OCI-LY7 (cell line): ENCODE data around the gene NBEA. TPM values are rescaled to one million over a fixed set of nuclear protein-coding genes. Genes with fewer than 3 reads are reported as not detected.
"Not testable (repeated sequence)": the region's sequence is repeated elsewhere in the genome, so short reads cannot be mapped to it uniquely, and the experiment has no call there.

ENCODE experiments used
- BruUV-seq: library from RNA; stranded (reverse); fragments of 400-500 nt; replicated peaks from 2 replicates; lab custom pipeline; 2021; lab: Mats Ljungman, UMichigan
- CTCF ChIA-PET: fragments of 300-600 bp; sonication (Branson Sonifier 250); formaldehyde crosslinking; loops from one replicate; lab custom pipeline; 2022; ENCODE audit warnings: antibody characterized with exemption; ENCODE audit not compliant: unreplicated experiment; lab: Charles Lee
- POLR2A ChIA-PET: fragments of 300-600 bp; sonication (Branson Sonifier 250); formaldehyde crosslinking; loops from one replicate; lab custom pipeline; 2022; ENCODE audit warnings: antibody characterized with exemption; lab: Charles Lee
- DNase-seq: peaks from one replicate; pipeline ENCODE4 v3.0.0-alpha.2; 2015; ENCODE audit warnings: low spot score
- H2AFZ ChIP-seq: fragments of 200-600 bp; sonication (generic), shearing (Covaris generic); 2 replicates; pipeline ENCODE4 v1.6.1; 2014; ENCODE audit warnings: mild to moderate bottlenecking, antibody characterized with exemption, low read length, moderate library complexity
- H3K27ac ChIP-seq: fragments of 200-600 bp; sonication (generic); 2 replicates; pipeline ENCODE4 v1.5.1; 2014; ENCODE audit warnings: mixed run types, low read depth, mild to moderate bottlenecking, moderate library complexity, low read length, inconsistent platforms; ENCODE audit not compliant: poor library complexity, severe bottlenecking
- H3K36me3 ChIP-seq: fragments of 200-600 bp; sonication (generic); 2 replicates; pipeline ENCODE4 v1.6.1; 2014; ENCODE audit warnings: mild to moderate bottlenecking, antibody characterized with exemption, low read length, moderate library complexity, mixed read lengths; ENCODE audit not compliant: insufficient read depth
- H3K4me1 ChIP-seq: fragments of 200-600 bp; sonication (generic); 2 replicates; pipeline ENCODE4 v1.5.1; 2014; ENCODE audit warnings: mild to moderate bottlenecking, low read length; ENCODE audit not compliant: insufficient read depth, poor library complexity, severe bottlenecking
- H3K4me2 ChIP-seq: fragments of 200-600 bp; sonication (generic); 2 replicates; pipeline ENCODE4 v1.6.1; 2014; ENCODE audit warnings: mild to moderate bottlenecking, low read length
- H3K4me3 ChIP-seq: fragments of 200-600 bp; sonication (generic); 2 replicates; pipeline ENCODE4 v1.5.1; 2014; ENCODE audit warnings: mild to moderate bottlenecking, low read depth, low read length; ENCODE audit not compliant: poor library complexity, severe bottlenecking
- H3K79me2 ChIP-seq: fragments of 200-600 bp; sonication (generic); 2 replicates; pipeline ENCODE4 v1.6.1; 2016; ENCODE audit warnings: low read depth, mild to moderate bottlenecking, low read length, moderate library complexity, mixed read lengths; ENCODE audit not compliant: insufficient read depth
- H3K9me2 ChIP-seq: fragments of 200-600 bp; sonication (generic); 2 replicates; pipeline ENCODE4 v1.6.1; 2016; ENCODE audit warnings: mild to moderate bottlenecking, low read length, mixed read lengths; ENCODE audit not compliant: insufficient read depth
- H3K9me3 ChIP-seq: fragments of 200-600 bp; sonication (generic); 2 replicates; pipeline ENCODE4 v1.6.1; 2014; ENCODE audit warnings: mild to moderate bottlenecking, mixed run types, low read length, mixed read lengths
- H4K20me1 ChIP-seq: fragments of 200-600 bp; sonication (generic); 2 replicates; pipeline ENCODE4 v1.6.1; 2014; ENCODE audit warnings: mild to moderate bottlenecking, antibody characterized with exemption, low read length, moderate library complexity, mixed read lengths; ENCODE audit not compliant: insufficient read depth
- EZH2phosphoT487 ChIP-seq: fragments of 200-600 bp; sonication (generic); IDR thresholded peaks from 2 replicates; pipeline ENCODE4 v1.6.1; 2018; ENCODE audit warnings: low read depth, borderline replicate concordance, mild to moderate bottlenecking, mixed run types, antibody characterized with exemption, low read length, moderate library complexity, mixed read lengths
- intact Hi-C: fragments of 100-400 bp; cut with micrococcal nuclease; formaldehyde crosslinking; loops from one replicate; pipeline ENCODE4 v1.10.0; 2022; ENCODE audit not compliant: unreplicated experiment
- total RNA-seq, 2 experiments: library from RNA; depleted of rRNA in 1 of 2; stranded (reverse); fragments of >200 nt in 1 of 2; shearing (Covaris generic) in 1 of 2; gene quantifications; 2 replicates each; pipeline ENCODE4 v1.2.3, GENCODE V29; 2014 to 2022
- TF ChIP-seq, protein P1 (sequence below): fragments of 200-600 bp; sonication (generic); conservative IDR thresholded peaks from 2 replicates; pipeline ENCODE4 v1.5.1; 2014; ENCODE audit warnings: mild to moderate bottlenecking, antibody characterized with exemption, low read length, moderate library complexity, mixed read lengths

Gene NBEA
- total RNA-seq, 2 experiments from 2014 or later: 3.6 to 11.0 TPM

- TF ChIP-seq, protein P1, sequence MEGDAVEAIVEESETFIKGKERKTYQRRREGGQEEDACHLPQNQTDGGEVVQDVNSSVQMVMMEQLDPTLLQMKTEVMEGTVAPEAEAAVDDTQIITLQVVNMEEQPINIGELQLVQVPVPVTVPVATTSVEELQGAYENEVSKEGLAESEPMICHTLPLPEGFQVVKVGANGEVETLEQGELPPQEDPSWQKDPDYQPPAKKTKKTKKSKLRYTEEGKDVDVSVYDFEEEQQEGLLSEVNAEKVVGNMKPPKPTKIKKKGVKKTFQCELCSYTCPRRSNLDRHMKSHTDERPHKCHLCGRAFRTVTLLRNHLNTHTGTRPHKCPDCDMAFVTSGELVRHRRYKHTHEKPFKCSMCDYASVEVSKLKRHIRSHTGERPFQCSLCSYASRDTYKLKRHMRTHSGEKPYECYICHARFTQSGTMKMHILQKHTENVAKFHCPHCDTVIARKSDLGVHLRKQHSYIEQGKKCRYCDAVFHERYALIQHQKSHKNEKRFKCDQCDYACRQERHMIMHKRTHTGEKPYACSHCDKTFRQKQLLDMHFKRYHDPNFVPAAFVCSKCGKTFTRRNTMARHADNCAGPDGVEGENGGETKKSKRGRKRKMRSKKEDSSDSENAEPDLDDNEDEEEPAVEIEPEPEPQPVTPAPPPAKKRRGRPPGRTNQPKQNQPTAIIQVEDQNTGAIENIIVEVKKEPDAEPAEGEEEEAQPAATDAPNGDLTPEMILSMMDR: no peak
- no peak for TF ChIP-seq EZH2phosphoT487
- H3K4me3 ChIP-seq: no peak overlapping the region
- H3K9me2 ChIP-seq: no peaks in the 10 kb centered on the region
- no TSS peak for BruUV-seq
- no peaks in the 10 kb centered on the region for H4K20me1 ChIP-seq
- no peak overlapping the region for H3K27ac ChIP-seq
- H3K36me3 ChIP-seq: no peaks in the 10 kb centered on the region
- POLR2A ChIA-PET: no interaction called here
- no peak for DNase-seq
- H3K79me2 ChIP-seq: no peaks in the 10 kb centered on the region
- H3K9me3 ChIP-seq: no peaks in the 10 kb centered on the region
- CTCF ChIA-PET: no interaction called here
- no peak overlapping the region for H3K4me2 ChIP-seq
- H3K4me1 ChIP-seq: no peaks in the 10 kb centered on the region
- no peak overlapping the region for H2AFZ ChIP-seq
- intact Hi-C loops: no loop called here
Measured at GRCh38 chr13:34914416-34914815, 27.7 kb upstream of the NBEA start.

DNA sequence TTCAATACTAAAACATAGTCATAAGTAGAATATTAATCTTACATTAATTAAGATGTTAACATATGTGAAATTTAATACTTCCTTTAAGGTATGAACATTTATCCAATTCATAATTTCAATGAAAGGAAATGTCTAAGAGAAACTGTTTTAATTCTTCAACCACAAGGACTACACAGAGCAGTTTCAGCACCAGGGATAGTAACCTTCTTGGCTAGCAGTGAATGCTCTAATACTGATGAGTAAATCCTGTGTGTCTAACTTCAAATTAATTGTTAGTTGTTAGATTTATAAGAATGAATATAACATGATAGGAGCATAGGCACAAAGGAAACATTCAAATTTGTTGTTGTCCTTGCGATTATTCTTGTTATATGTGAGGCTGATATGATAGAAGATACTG, 15.6 kb upstream of the NBEA start:
- Histone ChIP-seq H3K4me1 (no peaks in the 10 kb centered on the region), H3K27ac (no peak overlapping the region), H4K20me1 (no peaks in the 10 kb centered on the region), H3K4me3 (no peak overlapping the region), H3K4me2 (no peak overlapping the region), H3K36me3 (no peaks in the 10 kb centered on the region), H3K79me2 (no peaks in the 10 kb centered on the region), H3K9me3 (no peaks in the 10 kb centered on the region), H2AFZ (no peak overlapping the region), H3K9me2 (no peaks in the 10 kb centered on the region)
- ChIA-PET CTCF (no interaction called here), POLR2A (no interaction called here)
- intact Hi-C loops: no loop called here
- BruUV-seq: no TSS peak
- TF ChIP-seq, protein P1: no peak
- no peak for TF ChIP-seq EZH2phosphoT487
- no peak for DNase-seq

GRCh38 chr13:34928676-34929075, 13.4 kb upstream of the NBEA start:
- CTCF ChIA-PET, H3K9me2 ChIP-seq, POLR2A ChIA-PET: not testable (repeated sequence)

More at GRCh38 chr13:34928676-34929075, 13.4 kb upstream of the NBEA start:
- H3K4me1 ChIP-seq, H4K20me1 ChIP-seq, BruUV-seq, intact Hi-C loops, H3K4me3 ChIP-seq, DNase-seq, H3K27ac ChIP-seq, H3K36me3 ChIP-seq, H3K4me2 ChIP-seq, H3K79me2 ChIP-seq, H3K9me3 ChIP-seq, H2AFZ ChIP-seq: not testable (repeated sequence)
